ENCODE results near the gene KRT12.

GRCh38 chr17:40821536-40821935 lies 45.5 kb downstream of the KRT12 start:
- TF ChIP-seq USF1 (IDR thresholded peaks at IDR 0.05; ENCODE audit: borderline replicate concordance, low read depth) = no peak
- TF ChIP-seq MAX (IDR thresholded peaks at IDR 0.05; ENCODE audit: low read depth) = no peak
- no peak for TF ChIP-seq CTCF (IDR thresholded peaks at IDR 0.05)

Data from SK-N-SH (cell line).